Activated CD8-positive, alpha-beta T cell treated with anti-CD3 and anti-CD28 coated beads, Interleukin-2, amount 10 ng/mL, durations not matched to agents 7 days and 5 days (primary cell): Measurements from ENCODE around the gene MYH15. TPM values are rescaled to one million over a fixed set of nuclear protein-coding genes. Genes with fewer than 3 reads are reported as not detected.
"Not testable (repeated sequence)": the region's sequence is repeated elsewhere in the genome, so short reads cannot be mapped to it uniquely, and the experiment has no call there.

ENCODE experiments used
- ATAC-seq: fragments of 150-1000 bp; cut with Tn5 transposase; one replicate; pipeline ENCODE4 v1.10.0; 2021; ENCODE audit warnings: moderate library complexity
- CTCF ChIA-PET: fragments of 350-600 bp; sonication (Branson Sonifier 250); formaldehyde crosslinking; loops from one replicate; lab custom pipeline; 2021; ENCODE audit warnings: antibody characterized with exemption; lab: Charles Lee
- POLR2A ChIA-PET: fragments of 350-600 bp; sonication (Branson Sonifier 250); formaldehyde crosslinking; loops from one replicate; lab custom pipeline; 2021; ENCODE audit warnings: antibody characterized with exemption; lab: Charles Lee
- DNase-seq: peaks from one replicate; pipeline ENCODE4 v3.0.0-alpha.2; 2020
- H3K27ac Mint-ChIP-seq: one replicate; pipeline ENCODE4 v1.8.0; 2021; ENCODE audit warnings: mild to moderate bottlenecking, mixed read lengths
- H3K27me3 Mint-ChIP-seq: one replicate; pipeline ENCODE4 v1.8.0; 2021; ENCODE audit warnings: low read depth, mixed read lengths
- H3K36me3 Mint-ChIP-seq: one replicate; pipeline ENCODE4 v1.8.0; 2021; ENCODE audit warnings: low read depth, mixed read lengths
- H3K4me1 Mint-ChIP-seq: one replicate; pipeline ENCODE4 v1.8.0; 2021; ENCODE audit warnings: low read depth, mixed read lengths
- H3K4me3 Mint-ChIP-seq: one replicate; pipeline ENCODE4 v1.8.0; 2021; ENCODE audit warnings: mild to moderate bottlenecking, mixed read lengths
- H3K9me3 Mint-ChIP-seq: one replicate; pipeline ENCODE4 v1.8.0; 2022; ENCODE audit warnings: mixed read lengths; ENCODE audit not compliant: insufficient read depth
- total RNA-seq, 2 experiments: library from RNA; stranded (reverse); gene quantifications; one replicate each; pipeline ENCODE4 v1.2.3, GENCODE V29; 2021

Gene MYH15
- total RNA-seq, 2 experiments from 2014 or later = 0.13 to 0.21 TPM

DNA sequence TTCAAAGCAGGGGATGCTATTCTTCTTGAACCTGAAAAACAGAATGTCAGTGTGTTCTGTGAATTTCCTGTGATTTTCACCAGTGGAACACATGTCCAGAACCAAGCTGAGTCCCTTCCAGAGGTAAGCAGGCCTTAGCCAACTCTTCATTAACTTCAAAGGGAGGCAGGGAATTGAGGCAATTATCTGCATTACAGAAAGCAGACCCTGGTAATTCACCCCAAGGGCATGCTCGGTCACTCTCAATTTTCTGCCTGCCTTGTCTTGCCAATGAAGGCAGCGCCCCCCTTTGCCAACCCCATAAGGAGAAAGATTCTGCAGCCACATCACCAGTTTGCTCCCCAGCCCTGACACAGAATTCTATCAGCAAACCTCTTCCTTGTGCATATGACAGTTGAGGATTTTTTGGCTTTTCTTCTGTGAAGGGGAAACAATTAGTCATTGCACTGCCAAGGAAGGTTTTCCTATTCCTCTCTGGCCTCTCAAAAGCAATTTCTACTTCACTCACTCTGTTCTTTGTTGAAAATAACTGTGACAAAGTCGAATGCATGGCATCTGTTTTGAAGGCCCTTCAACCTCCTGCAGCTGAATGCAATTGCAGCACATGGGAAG lies 128.8 kb downstream of the MYH15 start:
- Mint-ChIP-seq H3K9me3 (no peaks in the 10 kb centered on the region), H3K27ac (no peak overlapping the region), H3K27me3 (no peaks in the 10 kb centered on the region), H3K36me3 (peaks cover 8% of the 10 kb centered on the region), H3K4me1 (no peaks in the 10 kb centered on the region), H3K4me3 (no peak overlapping the region)
- DNase-seq (no peak), ATAC-seq (no peak)
- ChIA-PET CTCF (no interaction called here), POLR2A (no interaction called here)

GRCh38 chr3:108380128-108380795 lies 130.1 kb downstream of the MYH15 start:
- DNase-seq = no peak
- no peaks in the 10 kb centered on the region for H3K9me3 Mint-ChIP-seq
- POLR2A ChIA-PET = no interaction called here
- no peak overlapping the region for H3K27ac Mint-ChIP-seq
- no peaks in the 10 kb centered on the region for H3K27me3 Mint-ChIP-seq
- peaks cover 8% of the 10 kb centered on the region for H3K36me3 Mint-ChIP-seq
- no peak for ATAC-seq
- CTCF ChIA-PET = no interaction called here
- H3K4me1 Mint-ChIP-seq = no peaks in the 10 kb centered on the region
- no peak overlapping the region for H3K4me3 Mint-ChIP-seq

DNA sequence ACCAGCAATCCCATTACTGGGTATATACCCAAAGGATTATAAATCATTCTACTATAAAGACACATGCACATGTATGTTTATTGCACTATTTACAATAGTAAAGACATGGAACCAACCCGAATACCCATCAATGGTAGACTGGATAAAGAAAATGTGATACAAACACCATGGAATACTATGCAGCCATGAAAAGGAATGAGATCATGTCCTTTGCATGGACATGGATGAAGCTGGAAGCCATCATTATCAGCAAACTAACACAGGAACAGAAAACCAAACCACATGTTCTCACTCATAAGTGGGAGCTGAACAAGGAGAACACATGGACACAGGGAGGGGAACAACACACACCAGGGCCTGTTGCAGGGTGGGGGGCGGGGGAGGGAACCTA lies 131.4 kb downstream of the MYH15 start:
- DNase-seq, H3K9me3 Mint-ChIP-seq, H3K4me3 Mint-ChIP-seq, H3K36me3 Mint-ChIP-seq, H3K27ac Mint-ChIP-seq, H3K27me3 Mint-ChIP-seq, POLR2A ChIA-PET, ATAC-seq, H3K4me1 Mint-ChIP-seq: not testable (repeated sequence)
- CTCF ChIA-PET = interaction anchor here (1.3 kb wide), 1 partner anchor 21 kb away, joined by 3 read pairs; no protein-coding TSS in a partner anchor

- Mint-ChIP-seq H3K27me3 (no peaks in the 10 kb centered on the region), H3K27ac (no peak overlapping the region), H3K9me3 (no peaks in the 10 kb centered on the region), H3K36me3 (peaks cover 8% of the 10 kb centered on the region), H3K4me1 (no peaks in the 10 kb centered on the region), H3K4me3 (no peak overlapping the region)
- ChIA-PET CTCF (interaction anchor here (1.3 kb wide), 1 partner anchor 21 kb away, joined by 3 read pairs; no protein-coding TSS in a partner anchor), POLR2A (no interaction called here)
- ATAC-seq (no peak), DNase-seq (no peak)
These were observed 132.0 kb downstream of the MYH15 start for GRCh38 chr3:108378153-108378951.

DNA sequence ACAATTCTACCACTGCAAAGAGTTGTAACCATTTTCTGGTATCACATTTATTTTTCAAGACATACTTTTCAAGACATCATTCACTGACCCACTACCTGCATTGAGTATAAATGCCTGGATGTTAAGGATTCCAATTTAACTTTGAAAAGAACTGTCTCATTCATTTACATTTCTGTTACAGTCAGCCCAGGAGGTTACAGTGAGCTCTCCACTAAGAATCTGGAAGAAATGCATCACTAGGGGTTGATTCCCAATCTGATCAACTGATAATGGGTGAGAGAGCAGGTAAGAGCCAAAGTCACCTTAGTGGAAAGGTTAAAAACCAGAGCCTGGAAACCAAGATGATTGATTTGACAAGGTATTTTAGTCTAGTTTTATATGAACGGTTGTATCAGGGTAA lies 133.0 kb downstream of the MYH15 start:
- Mint-ChIP-seq H3K27ac (no peak overlapping the region), H3K36me3 (peaks cover 8% of the 10 kb centered on the region)
- POLR2A ChIA-PET = no interaction called here

DNA sequence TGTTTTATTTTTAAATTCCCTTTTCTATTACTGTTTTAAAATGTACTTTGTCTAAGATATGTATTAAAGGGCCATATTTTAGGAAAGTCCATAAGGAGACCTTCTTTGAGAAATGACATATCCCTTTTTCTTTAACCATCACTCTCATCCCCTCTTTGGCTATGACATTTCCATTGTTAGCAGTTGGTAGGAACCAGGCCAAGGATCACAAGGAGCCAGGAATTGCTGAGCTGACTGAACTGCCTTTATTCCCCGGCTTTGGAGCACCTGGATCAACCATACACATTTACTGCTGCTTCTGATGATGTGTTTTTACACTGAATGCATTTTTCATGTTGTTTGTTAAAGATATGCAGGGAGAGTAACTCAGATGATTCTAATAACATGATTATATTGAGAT lies 134.4 kb downstream of the MYH15 start:
- H3K27me3 Mint-ChIP-seq = peaks cover 2% of the 10 kb centered on the region
- peaks cover 8% of the 10 kb centered on the region for H3K36me3 Mint-ChIP-seq
- no peak overlapping the region for H3K27ac Mint-ChIP-seq
- ATAC-seq (no peak), DNase-seq (no peak)
- no peak overlapping the region for H3K4me3 Mint-ChIP-seq
- ChIA-PET CTCF (no interaction called here), POLR2A (no interaction called here)
- no peaks in the 10 kb centered on the region for H3K9me3 Mint-ChIP-seq
- no peaks in the 10 kb centered on the region for H3K4me1 Mint-ChIP-seq

More for the DNA sequence above, 133.0 kb downstream of the MYH15 start:
- ATAC-seq (no peak), DNase-seq (no peak)
- no peaks in the 10 kb centered on the region for H3K9me3 Mint-ChIP-seq
- H3K27me3 Mint-ChIP-seq = no peaks in the 10 kb centered on the region
- H3K4me1 Mint-ChIP-seq = no peaks in the 10 kb centered on the region
- CTCF ChIA-PET = no interaction called here
- H3K4me3 Mint-ChIP-seq = no peak overlapping the region

- ChIA-PET POLR2A (interaction anchor here (0.7 kb wide), 1 partner anchor 418 kb away, joined by 3 read pairs; no protein-coding TSS in a partner anchor), CTCF (no interaction called here)
- DNase-seq = no peak
- no peak for ATAC-seq
- no peak overlapping the region for H3K27ac Mint-ChIP-seq
- H3K27me3 Mint-ChIP-seq = no peaks in the 10 kb centered on the region
- H3K36me3 Mint-ChIP-seq = peaks cover 10% of the 10 kb centered on the region
- no peaks in the 10 kb centered on the region for H3K9me3 Mint-ChIP-seq
- no peak overlapping the region for H3K4me3 Mint-ChIP-seq
- H3K4me1 Mint-ChIP-seq = no peaks in the 10 kb centered on the region
These were observed 151.4 kb downstream of the MYH15 start for GRCh38 chr3:108359011-108359410.

DNA sequence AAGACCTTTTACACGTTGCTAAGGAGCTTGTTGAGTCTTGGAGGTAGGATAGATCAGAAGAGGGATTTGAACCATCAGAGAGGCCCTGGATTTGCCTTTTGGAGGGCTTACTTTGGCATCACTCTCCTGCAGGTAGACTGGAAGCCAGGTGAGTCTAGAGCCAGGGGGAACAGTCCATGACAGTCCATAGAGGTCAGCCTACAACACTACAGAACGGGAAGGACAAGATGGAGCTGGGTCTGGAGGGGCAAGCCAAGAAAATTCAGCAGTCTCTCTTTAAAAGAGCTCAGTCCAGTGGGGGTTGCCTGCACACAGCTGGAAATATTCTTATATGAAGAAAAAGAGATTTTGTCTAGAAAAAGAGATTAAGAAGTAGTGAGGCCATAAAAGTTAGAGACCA lies 153.4 kb downstream of the MYH15 start:
- Mint-ChIP-seq H3K27me3 (no peaks in the 10 kb centered on the region), H3K27ac (no peak overlapping the region), H3K9me3 (no peaks in the 10 kb centered on the region), H3K4me3 (no peak overlapping the region), H3K4me1 (no peaks in the 10 kb centered on the region), H3K36me3 (peaks cover 7% of the 10 kb centered on the region)
- DNase-seq (no peak), ATAC-seq (no peak)
- ChIA-PET POLR2A (no interaction called here), CTCF (interaction anchor here (1.2 kb wide), 1 partner anchor 21 kb away, joined by 3 read pairs; no protein-coding TSS in a partner anchor)

DNA sequence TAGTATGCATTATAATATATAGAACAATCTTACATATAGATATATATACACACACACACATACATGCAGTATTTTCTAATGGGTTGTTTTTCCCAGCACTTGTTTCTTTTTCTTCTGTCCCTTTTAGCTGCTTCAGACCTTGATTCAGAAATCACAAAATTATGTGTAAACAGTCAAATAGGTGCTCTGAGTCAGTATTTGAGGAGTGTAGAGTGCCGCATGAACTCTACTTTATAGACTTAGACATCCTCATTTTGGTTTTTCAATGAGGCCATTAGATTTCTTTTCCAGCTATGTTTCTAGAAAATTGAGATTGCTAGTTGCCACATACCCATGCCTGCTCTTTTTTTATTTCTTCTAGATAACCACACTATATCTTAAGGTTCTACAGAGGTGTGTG lies 155.8 kb downstream of the MYH15 start:
- ChIA-PET CTCF (no interaction called here), POLR2A (no interaction called here)
- ATAC-seq (no peak), DNase-seq (no peak)
- H3K27me3 Mint-ChIP-seq = no peaks in the 10 kb centered on the region
- H3K9me3 Mint-ChIP-seq = no peaks in the 10 kb centered on the region
- H3K27ac Mint-ChIP-seq = no peak overlapping the region
- no peak overlapping the region for H3K4me3 Mint-ChIP-seq
- H3K4me1 Mint-ChIP-seq = no peaks in the 10 kb centered on the region
- H3K36me3 Mint-ChIP-seq = peaks cover 7% of the 10 kb centered on the region

GRCh38 chr3:108352176-108352575 lies 158.2 kb downstream of the MYH15 start:
- H3K27me3 Mint-ChIP-seq = no peaks in the 10 kb centered on the region
- no peak overlapping the region for H3K4me3 Mint-ChIP-seq
- no peak overlapping the region for H3K27ac Mint-ChIP-seq
- ATAC-seq = no peak
- H3K4me1 Mint-ChIP-seq = no peaks in the 10 kb centered on the region
- peaks cover 6% of the 10 kb centered on the region for H3K9me3 Mint-ChIP-seq
- ChIA-PET CTCF (interaction anchor here (1.1 kb wide), 1 partner anchor 10 kb away, joined by 3 read pairs; no protein-coding TSS in a partner anchor), POLR2A (no interaction called here)
- DNase-seq = no peak
- H3K36me3 Mint-ChIP-seq = peaks cover 18% of the 10 kb centered on the region

- DNase-seq (no peak), ATAC-seq (no peak)
- peaks cover 29% of the 10 kb centered on the region for H3K4me1 Mint-ChIP-seq
- no peak overlapping the region for H3K4me3 Mint-ChIP-seq
- no peak overlapping the region for H3K27ac Mint-ChIP-seq
- ChIA-PET CTCF (interaction anchor here (1.8 kb wide), 1 partner anchor 131 kb away, joined by 7 read pairs; no protein-coding TSS in a partner anchor), POLR2A (no interaction called here)
- peaks cover 15% of the 10 kb centered on the region for H3K36me3 Mint-ChIP-seq
- H3K9me3 Mint-ChIP-seq = peaks cover 6% of the 10 kb centered on the region
- no peaks in the 10 kb centered on the region for H3K27me3 Mint-ChIP-seq
These were observed 163.8 kb downstream of the MYH15 start for GRCh38 chr3:108346301-108347227.
